NCI-H2171 (cell line): ENCODE data around the gene FARP2.

Experiments
- DNase-seq: peaks from one replicate; lab custom pipeline; 2025; lab: John Stamatoyannopoulos, UW

FARP2 gene

GRCh38 chr2:241456546-241456945 is 100.5 kb downstream of the FARP2 start:
- no peak for DNase-seq

- no peak for DNase-seq
Measured at GRCh38 chr2:241458687-241459086, 102.6 kb downstream of the FARP2 start.

GRCh38 chr2:241459520-241459919 is 103.4 kb downstream of the FARP2 start:
- no peak for DNase-seq

GRCh38 chr2:241460631-241461030 is 104.5 kb downstream of the FARP2 start:
- DNase-seq = no peak

- DNase-seq = no peak
Measured at GRCh38 chr2:241461693-241462677, 105.9 kb downstream of the FARP2 start.

- DNase-seq = no peak
Measured at GRCh38 chr2:241463276-241464135, 107.4 kb downstream of the FARP2 start.

GRCh38 chr2:241465543-241465942 is 109.5 kb downstream of the FARP2 start:
- no peak for DNase-seq

- DNase-seq = no peak
Measured at GRCh38 chr2:241466230-241466629, 110.1 kb downstream of the FARP2 start.

GRCh38 chr2:241467777-241468475 is 111.8 kb downstream of the FARP2 start:
- no peak for DNase-seq

GRCh38 chr2:241468476-241468781 is 112.3 kb downstream of the FARP2 start:
- DNase-seq = no peak

GRCh38 chr2:241469746-241470145 is 113.7 kb downstream of the FARP2 start:
- no peak for DNase-seq

- DNase-seq = no peak
Measured at GRCh38 chr2:241473399-241473798, 117.3 kb downstream of the FARP2 start.

- DNase-seq = no peak
Measured at GRCh38 chr2:241475267-241475666, 119.2 kb downstream of the FARP2 start.

GRCh38 chr2:241478166-241478565 is 122.1 kb downstream of the FARP2 start:
- DNase-seq = no peak

GRCh38 chr2:241479026-241479898 is 123.2 kb downstream of the FARP2 start:
- DNase-seq = no peak

GRCh38 chr2:241481687-241482086 is 125.6 kb downstream of the FARP2 start:
- no peak for DNase-seq

GRCh38 chr2:241482126-241482955 is 126.3 kb downstream of the FARP2 start:
- DNase-seq = no peak

- no peak for DNase-seq
Measured at GRCh38 chr2:241483305-241483704, 127.2 kb downstream of the FARP2 start.

GRCh38 chr2:241485172-241485911 is 129.3 kb downstream of the FARP2 start:
- no peak for DNase-seq

- DNase-seq = no peak
Measured at GRCh38 chr2:241489088-241489487, 133.0 kb downstream of the FARP2 start.
